Vagina (tissue), 2 donors: ENCODE data around the gene TRAPPC1. TPM values are rescaled to one million over a fixed set of nuclear protein-coding genes. Genes with fewer than 3 reads are reported as not detected.
A peak's percentile ranks its signal among the peaks of the same experiment; 100 is the strongest.

Source experiments
- DNase-seq, 2 donors: peaks; one replicate each; pipeline ENCODE4 v3.0.0-alpha.2; 2017; ENCODE audit errors: extremely low spot score in 2 of 2
- H3K27ac ChIP-seq: fragments of 200-600 bp; sonication (generic); one replicate; pipeline ENCODE4 v1.5.1; 2019
- H3K27me3 ChIP-seq: fragments of 200-600 bp; sonication (generic); one replicate; pipeline ENCODE4 v1.5.1; 2019
- H3K36me3 ChIP-seq, 2 donors: fragments of 200-600 bp; sonication (generic); one replicate each; pipeline ENCODE4 v1.5.1; 2017 to 2019
- H3K4me1 ChIP-seq: fragments of 200-600 bp; sonication (generic); one replicate; pipeline ENCODE4 v1.5.1; 2019
- H3K4me3 ChIP-seq, 2 donors: fragments of 200-600 bp; sonication (generic); 1 replicate in 1 of 2; 2 replicates in 1 of 2; pipeline ENCODE4 v1.5.1; 2016 to 2019
- H3K9me3 ChIP-seq: fragments of 200-600 bp; sonication (generic); one replicate; pipeline ENCODE4 v1.5.1; 2019
- CTCF ChIP-seq, 3 experiments: fragments of 450-650 bp in 2 of 3; fragments of 200-600 bp in 1 of 3; sonication (generic) in 1 of 3; IDR thresholded peaks; one replicate each; pipeline ENCODE4 v1.5.1; 2017 to 2019; ENCODE audit warnings: antibody characterized with exemption in 3 of 3, mild to moderate bottlenecking in 2 of 3, moderate library complexity in 2 of 3
- POLR2A ChIP-seq, 2 donors: fragments of 450-650 bp; IDR thresholded peaks; one replicate each; pipeline ENCODE4 v1.6.1; 2017; ENCODE audit warnings: antibody characterized with exemption in 2 of 2, mild to moderate bottlenecking in 2 of 2, moderate library complexity in 2 of 2
- POLR2AphosphoS5 ChIP-seq, 2 donors: sonication (generic); formaldehyde crosslinking; IDR thresholded peaks; one replicate each; pipeline ENCODE4 v1.9.0; 2017; ENCODE audit warnings: antibody characterized with exemption in 2 of 2, mild to moderate bottlenecking in 2 of 2, low read depth in 1 of 2; ENCODE audit not compliant: insufficient read depth in 1 of 2
- intact Hi-C: fragments of 100-400 bp; cut with DNase I; formaldehyde crosslinking; loops from one replicate; pipeline ENCODE4 v1.15.1; 2023
- total RNA-seq: library from RNA; depleted of rRNA; stranded (reverse); fragments of >200 nt; gene quantifications from one replicate; pipeline ENCODE4 v1.2.3, GENCODE V29; 2016

Gene TRAPPC1
- total RNA-seq, 1 donor from 2014 or later, result 74.4 TPM

- Histone ChIP-seq H3K9me3 (no peaks in the 10 kb centered on the region), H3K36me3 (peaks cover 0 to 9% of the 10 kb centered on the region in 2 donors), H3K4me1 (peaks cover 67% of the 10 kb centered on the region), H3K4me3 (peak overlapping the region; percentile 56 to 86), H3K27me3 (no peaks in the 10 kb centered on the region), H3K27ac (peak overlapping the region; percentile 98)
- DNase-seq, result no peak
- no peak for TF ChIP-seq POLR2A (IDR thresholded peaks at IDR 0.05)
- TF ChIP-seq POLR2AphosphoS5 (IDR thresholded peaks at IDR 0.05; ENCODE audit: insufficient read depth in 1 of 2, low read depth in 1 of 2), result no peak
- no peak for TF ChIP-seq CTCF (IDR thresholded peaks at IDR 0.05)
- intact Hi-C loops, result loop anchor here (5.0 kb wide), 1 partner anchor 32 kb away; no protein-coding TSS in a partner anchor
These were observed 47.0 kb downstream of the TRAPPC1 start for GRCh38 chr17:7884581-7885366.

DNA sequence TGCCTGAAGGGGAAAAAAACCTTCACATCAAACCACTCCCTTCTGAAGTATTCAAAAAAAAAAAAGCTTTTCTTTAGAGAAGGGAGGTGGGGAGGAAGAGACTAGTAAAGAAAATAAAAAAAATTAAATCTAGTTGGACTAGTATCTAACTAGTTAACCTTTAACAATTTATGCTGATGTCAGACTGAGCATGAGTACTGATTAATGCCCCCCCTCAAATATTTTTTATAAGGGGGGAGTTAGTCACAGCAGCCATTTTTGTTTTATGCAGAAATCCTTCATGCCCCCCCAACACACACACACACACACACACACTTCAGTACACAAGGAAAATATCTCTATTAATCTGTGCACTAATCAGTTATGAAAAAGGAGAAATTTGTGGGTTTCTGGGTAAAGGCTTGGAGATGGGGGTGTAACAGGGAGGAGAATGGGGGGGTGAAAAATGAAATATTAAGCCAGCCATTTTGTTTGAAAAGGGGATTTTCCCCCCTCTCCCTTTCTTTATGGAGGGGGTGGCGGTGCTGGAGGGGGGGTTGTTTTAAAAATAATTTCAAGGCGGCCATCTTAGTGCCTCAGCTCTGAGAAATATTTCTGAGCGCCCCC, 47.9 kb downstream of the TRAPPC1 start:
- DNase-seq, result no peak
- no peaks in the 10 kb centered on the region for H3K27me3 ChIP-seq
- H3K27ac ChIP-seq, result peak overlapping the region; percentile 98
- intact Hi-C loops, result no loop called here
- peaks cover 0 to 9% of the 10 kb centered on the region in 2 donors for H3K36me3 ChIP-seq
- H3K4me1 ChIP-seq, result peaks cover 58% of the 10 kb centered on the region
- peak overlapping the region; percentile 56 to 86 for H3K4me3 ChIP-seq
- no peaks in the 10 kb centered on the region for H3K9me3 ChIP-seq
- TF ChIP-seq CTCF (IDR thresholded peaks at IDR 0.05) (no peak), POLR2AphosphoS5 (IDR thresholded peaks at IDR 0.05; ENCODE audit: insufficient read depth in 1 of 2, low read depth in 1 of 2) (peak in 1 of 2 donors; percentile 24)

DNA sequence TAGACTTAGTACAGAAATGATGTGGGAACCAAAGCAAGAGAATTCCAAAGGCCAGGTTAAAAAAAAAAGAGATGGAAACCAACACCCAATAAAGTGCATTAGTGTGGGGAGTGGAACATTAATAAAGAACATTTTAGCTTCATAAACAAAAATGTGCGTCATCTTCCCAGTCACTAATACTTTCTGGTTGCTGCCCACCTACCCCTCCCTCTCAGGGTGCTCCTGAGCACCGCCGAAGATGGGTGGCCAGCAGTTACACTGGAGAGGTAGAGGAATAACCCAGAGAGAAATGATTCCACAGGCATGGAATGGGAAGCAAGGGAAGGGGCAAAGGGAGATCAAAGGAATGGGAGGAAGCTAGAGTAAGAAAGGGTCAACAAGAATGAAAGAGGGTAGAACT, 49.1 kb downstream of the TRAPPC1 start:
- Histone ChIP-seq H3K27ac (peak overlapping the region; percentile 98), H3K4me3 (no peak overlapping the region), H3K36me3 (peaks cover 0 to 9% of the 10 kb centered on the region in 2 donors), H3K4me1 (peaks cover 47% of the 10 kb centered on the region), H3K27me3 (no peaks in the 10 kb centered on the region), H3K9me3 (no peaks in the 10 kb centered on the region)
- intact Hi-C loops, result no loop called here
- peak in 1 of 2 donors; percentile 69 for DNase-seq
- TF ChIP-seq CTCF (IDR thresholded peaks at IDR 0.05) (no peak), POLR2AphosphoS5 (IDR thresholded peaks at IDR 0.05; ENCODE audit: insufficient read depth in 1 of 2, low read depth in 1 of 2) (peak in 1 of 2 donors; percentile 14)

DNA sequence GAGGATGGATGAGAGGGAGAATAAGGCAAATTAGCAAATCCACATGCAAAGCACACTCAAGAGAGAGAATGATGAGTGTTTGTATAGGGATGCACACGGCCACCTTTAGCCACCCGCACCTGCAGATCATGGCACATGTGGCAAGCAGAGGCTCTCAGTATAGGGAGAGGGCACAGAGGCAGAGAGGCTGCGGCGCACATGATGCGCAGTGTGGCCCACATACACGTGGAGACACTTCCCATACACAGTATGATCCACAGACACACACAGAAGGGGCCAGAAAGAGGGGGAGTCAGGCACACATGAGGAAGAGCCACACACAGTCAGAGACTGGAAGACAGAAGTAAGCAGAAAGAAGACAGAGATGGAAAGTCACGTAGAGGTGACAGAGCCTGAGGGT, 49.7 kb downstream of the TRAPPC1 start:
- H3K27ac ChIP-seq, result peak overlapping the region; percentile 98
- peak in 1 of 2 donors; percentile 79 for DNase-seq
- H3K4me3 ChIP-seq, result no peak overlapping the region
- H3K4me1 ChIP-seq, result peaks cover 44% of the 10 kb centered on the region
- no peaks in the 10 kb centered on the region for H3K9me3 ChIP-seq
- intact Hi-C loops, result no loop called here
- no peaks in the 10 kb centered on the region for H3K27me3 ChIP-seq
- no peak for TF ChIP-seq CTCF (IDR thresholded peaks at IDR 0.05)
- no peak for TF ChIP-seq POLR2AphosphoS5 (IDR thresholded peaks at IDR 0.05; ENCODE audit: insufficient read depth in 1 of 2, low read depth in 1 of 2)
- TF ChIP-seq POLR2A (IDR thresholded peaks at IDR 0.05), result no peak
- H3K36me3 ChIP-seq, result peaks cover 0 to 9% of the 10 kb centered on the region in 2 donors
